Measurements from ENCODE around the gene PAX5. TPM values are rescaled to one million over a fixed set of nuclear protein-coding genes. Genes with fewer than 3 reads are reported as not detected.

The PAX5 gene
- total and polyA plus RNA-seq, 2 of the 13 experiments (the other 11 are each of a cell fraction or from before 2014, with no cell fraction given) = not detected

DNA sequence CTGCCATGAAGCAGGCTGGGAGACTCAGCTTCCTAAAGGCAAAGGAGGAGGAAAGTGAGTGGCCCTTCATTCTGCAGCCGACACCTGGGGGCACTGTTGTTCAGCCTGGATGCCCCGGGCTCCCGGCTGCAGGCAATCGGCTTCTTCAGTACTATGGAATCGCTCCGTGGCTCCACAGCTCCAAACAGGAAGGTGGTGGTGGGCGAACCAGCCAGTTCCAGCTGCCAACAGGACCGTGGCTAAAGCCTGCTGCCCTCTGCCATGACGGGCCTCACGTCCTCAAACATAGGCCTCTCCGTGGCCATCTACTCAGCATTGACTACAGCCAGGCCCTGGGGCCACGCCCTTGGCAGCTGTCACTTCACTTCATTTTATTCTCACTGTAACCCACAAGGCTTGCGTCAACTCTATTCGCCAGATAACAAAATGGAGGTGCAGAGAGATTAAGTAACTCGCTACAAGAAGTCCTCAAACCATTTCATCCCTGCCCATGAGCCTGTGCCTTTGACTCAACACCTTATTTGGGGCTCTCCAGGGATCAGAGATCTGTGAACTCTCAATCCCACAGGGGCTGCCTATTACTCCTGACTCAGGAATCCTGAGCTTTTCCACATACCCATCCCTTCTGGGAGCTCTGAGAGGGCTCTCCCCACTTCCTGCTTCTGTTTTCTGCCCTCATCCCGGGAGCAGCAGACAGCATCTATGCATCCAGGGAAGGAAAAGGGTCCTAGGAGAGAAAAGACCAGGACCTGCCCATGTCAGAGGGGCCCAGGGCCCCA, 38.0 kb downstream of the PAX5 start:
- ChIA-PET CTCF (ENCODE audit: low intra/inter-chr PET ratio, low total read pairs) (interaction anchor here (1.2 to 2.0 kb wide), 3 partner anchors 13 to 415 kb away, joined by 3 to 6 read pairs (median 5); no protein-coding TSS in a partner anchor), POLR2A (no interaction called here)
- WGBS (ENCODE audit: low lambda C conversion rate) = 2% methylated on average over 10 of the region's 16 CpGs
- peak overlapping the region in 2 of 3 experiments; percentile 22 to 65; a peak in 3 of 6 replicates for H3K4me3 ChIP-seq (replicated peaks in 1 of 3; ENCODE audit: insufficient read depth in 1 of 3, low read depth in 2 of 3, low read length in 3 of 3)
- intact Hi-C loops (cut with micrococcal nuclease; ENCODE audit: unreplicated experiment) (loop anchor here (1.0 to 5.0 kb wide), 4 partner anchors 266 to 416 kb away; no protein-coding TSS in a partner anchor), in situ Hi-C loops (cut with HindIII; ENCODE audit: extremely low pct_ligation_motif_present, low pct_unique_long_range_greater_than_20kb) (loop anchor here (5.0 to 10.0 kb wide), 2 partner anchors 269 to 391 kb away; no protein-coding TSS in a partner anchor)
- H3K4me2 ChIP-seq (ENCODE audit: low read depth, low read length) = peak overlapping the region; percentile 96
- no peak overlapping the region for H2AFZ ChIP-seq (ENCODE audit: low read length)
- H3K27ac ChIP-seq (ENCODE audit: extremely low read length, insufficient read depth, low read length) = no peak overlapping the region
- FAIRE-seq = peak; percentile 44
- H3K9ac ChIP-seq (ENCODE audit: insufficient read depth, low read depth, low read length) = no peak overlapping the region
- H3K36me3 ChIP-seq (replicated peaks in 1 of 2; ENCODE audit: control insufficient read depth in 1 of 2, insufficient read depth in 2 of 2, low read length in 2 of 2) = no peaks in the 10 kb centered on the region
- no peaks in the 10 kb centered on the region for H3K79me2 ChIP-seq (ENCODE audit: insufficient read depth, low read length)
- no TSS peak for BruUV-seq (replicated peaks)
- no peaks in the 10 kb centered on the region for H4K20me1 ChIP-seq (ENCODE audit: insufficient read depth, low read length)
- ATAC-seq = peak; percentile 94
- H3K9me3 ChIP-seq (ENCODE audit: low read length) = peaks cover 7% of the 10 kb centered on the region
- H3K27me3 ChIP-seq (ENCODE audit: control insufficient read depth in 1 of 2, insufficient read depth in 2 of 2, low read length in 2 of 2) = peaks cover 0 to 35% of the 10 kb centered on the region in 2 experiments; a peak in 3 of 5 replicates
- peak; percentile 45 for DNase-seq (ENCODE audit: low spot score)
- H3K4me1 ChIP-seq (ENCODE audit: insufficient read depth, low read length) = 0 out of 2 replicates have a peak, but pooled peaks cover 5% of the 10 kb centered on the region
- no peak for TF ChIP-seq GTF2F1 (IDR thresholded peaks at IDR 0.05; ENCODE audit: low read length)
- TF ChIP-seq, protein P1, sequence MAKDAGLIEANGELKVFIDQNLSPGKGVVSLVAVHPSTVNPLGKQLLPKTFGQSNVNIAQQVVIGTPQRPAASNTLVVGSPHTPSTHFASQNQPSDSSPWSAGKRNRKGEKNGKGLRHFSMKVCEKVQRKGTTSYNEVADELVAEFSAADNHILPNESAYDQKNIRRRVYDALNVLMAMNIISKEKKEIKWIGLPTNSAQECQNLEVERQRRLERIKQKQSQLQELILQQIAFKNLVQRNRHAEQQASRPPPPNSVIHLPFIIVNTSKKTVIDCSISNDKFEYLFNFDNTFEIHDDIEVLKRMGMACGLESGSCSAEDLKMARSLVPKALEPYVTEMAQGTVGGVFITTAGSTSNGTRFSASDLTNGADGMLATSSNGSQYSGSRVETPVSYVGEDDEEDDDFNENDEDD (CRISPR knock-in tag; IDR thresholded peaks at IDR 0.05; ENCODE audit: borderline replicate concordance) = no peak
- peak; percentile 37; the same call in 1 of the 2 replicates for TF ChIP-seq ZNF292 (CRISPR knock-in tag; IDR thresholded peaks at IDR 0.05; ENCODE audit: borderline replicate concordance, low read depth)
- TF ChIP-seq, protein P2, sequence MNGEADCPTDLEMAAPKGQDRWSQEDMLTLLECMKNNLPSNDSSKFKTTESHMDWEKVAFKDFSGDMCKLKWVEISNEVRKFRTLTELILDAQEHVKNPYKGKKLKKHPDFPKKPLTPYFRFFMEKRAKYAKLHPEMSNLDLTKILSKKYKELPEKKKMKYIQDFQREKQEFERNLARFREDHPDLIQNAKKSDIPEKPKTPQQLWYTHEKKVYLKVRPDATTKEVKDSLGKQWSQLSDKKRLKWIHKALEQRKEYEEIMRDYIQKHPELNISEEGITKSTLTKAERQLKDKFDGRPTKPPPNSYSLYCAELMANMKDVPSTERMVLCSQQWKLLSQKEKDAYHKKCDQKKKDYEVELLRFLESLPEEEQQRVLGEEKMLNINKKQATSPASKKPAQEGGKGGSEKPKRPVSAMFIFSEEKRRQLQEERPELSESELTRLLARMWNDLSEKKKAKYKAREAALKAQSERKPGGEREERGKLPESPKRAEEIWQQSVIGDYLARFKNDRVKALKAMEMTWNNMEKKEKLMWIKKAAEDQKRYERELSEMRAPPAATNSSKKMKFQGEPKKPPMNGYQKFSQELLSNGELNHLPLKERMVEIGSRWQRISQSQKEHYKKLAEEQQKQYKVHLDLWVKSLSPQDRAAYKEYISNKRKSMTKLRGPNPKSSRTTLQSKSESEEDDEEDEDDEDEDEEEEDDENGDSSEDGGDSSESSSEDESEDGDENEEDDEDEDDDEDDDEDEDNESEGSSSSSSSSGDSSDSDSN (CRISPR knock-in tag; IDR thresholded peaks at IDR 0.05) = 0 out of 2 replicates have a peak, but pooled peaks have one; percentile 21
- peak; percentile 23; the same call in 1 of the 2 replicates for TF ChIP-seq CCDC6 (CRISPR knock-in tag; IDR thresholded peaks at IDR 0.05)
- TF ChIP-seq ZNF350 (CRISPR knock-in tag; IDR thresholded peaks at IDR 0.05; ENCODE audit: borderline replicate concordance, low read depth) = no peak; the same call in 1 of the 2 replicates
- no peak for TF ChIP-seq ZNF451 (CRISPR knock-in tag; IDR thresholded peaks at IDR 0.05)
- TF ChIP-seq, protein P3, sequence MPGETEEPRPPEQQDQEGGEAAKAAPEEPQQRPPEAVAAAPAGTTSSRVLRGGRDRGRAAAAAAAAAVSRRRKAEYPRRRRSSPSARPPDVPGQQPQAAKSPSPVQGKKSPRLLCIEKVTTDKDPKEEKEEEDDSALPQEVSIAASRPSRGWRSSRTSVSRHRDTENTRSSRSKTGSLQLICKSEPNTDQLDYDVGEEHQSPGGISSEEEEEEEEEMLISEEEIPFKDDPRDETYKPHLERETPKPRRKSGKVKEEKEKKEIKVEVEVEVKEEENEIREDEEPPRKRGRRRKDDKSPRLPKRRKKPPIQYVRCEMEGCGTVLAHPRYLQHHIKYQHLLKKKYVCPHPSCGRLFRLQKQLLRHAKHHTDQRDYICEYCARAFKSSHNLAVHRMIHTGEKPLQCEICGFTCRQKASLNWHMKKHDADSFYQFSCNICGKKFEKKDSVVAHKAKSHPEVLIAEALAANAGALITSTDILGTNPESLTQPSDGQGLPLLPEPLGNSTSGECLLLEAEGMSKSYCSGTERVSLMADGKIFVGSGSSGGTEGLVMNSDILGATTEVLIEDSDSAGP (CRISPR knock-in tag; IDR thresholded peaks at IDR 0.05; ENCODE audit: borderline replicate concordance) = peak; percentile 47; the same call in 1 of the 2 replicates
- TF ChIP-seq, protein P4, sequence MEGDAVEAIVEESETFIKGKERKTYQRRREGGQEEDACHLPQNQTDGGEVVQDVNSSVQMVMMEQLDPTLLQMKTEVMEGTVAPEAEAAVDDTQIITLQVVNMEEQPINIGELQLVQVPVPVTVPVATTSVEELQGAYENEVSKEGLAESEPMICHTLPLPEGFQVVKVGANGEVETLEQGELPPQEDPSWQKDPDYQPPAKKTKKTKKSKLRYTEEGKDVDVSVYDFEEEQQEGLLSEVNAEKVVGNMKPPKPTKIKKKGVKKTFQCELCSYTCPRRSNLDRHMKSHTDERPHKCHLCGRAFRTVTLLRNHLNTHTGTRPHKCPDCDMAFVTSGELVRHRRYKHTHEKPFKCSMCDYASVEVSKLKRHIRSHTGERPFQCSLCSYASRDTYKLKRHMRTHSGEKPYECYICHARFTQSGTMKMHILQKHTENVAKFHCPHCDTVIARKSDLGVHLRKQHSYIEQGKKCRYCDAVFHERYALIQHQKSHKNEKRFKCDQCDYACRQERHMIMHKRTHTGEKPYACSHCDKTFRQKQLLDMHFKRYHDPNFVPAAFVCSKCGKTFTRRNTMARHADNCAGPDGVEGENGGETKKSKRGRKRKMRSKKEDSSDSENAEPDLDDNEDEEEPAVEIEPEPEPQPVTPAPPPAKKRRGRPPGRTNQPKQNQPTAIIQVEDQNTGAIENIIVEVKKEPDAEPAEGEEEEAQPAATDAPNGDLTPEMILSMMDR (CRISPR knock-in tag; IDR thresholded peaks at IDR 0.05) = peak; percentile 89
- TF ChIP-seq ZNF510 (CRISPR knock-in tag; IDR thresholded peaks at IDR 0.05; ENCODE audit: low read depth) = no peak
- TF ChIP-seq KDM5B (CRISPR knock-in tag; IDR thresholded peaks at IDR 0.05; ENCODE audit: borderline replicate concordance) = peak; percentile 48; the same call in 1 of the 2 replicates
- 0 out of 2 replicates have a peak, but pooled peaks have one; percentile 14 for TF ChIP-seq MEIS2 (CRISPR knock-in tag; IDR thresholded peaks at IDR 0.05)
- TF ChIP-seq ARHGAP35 (CRISPR knock-in tag; IDR thresholded peaks at IDR 0.05; ENCODE audit: borderline replicate concordance) = 0 out of 2 replicates have a peak, but pooled peaks have one; percentile 40
- peak; percentile 28; the same call in 1 of the 2 replicates for TF ChIP-seq SPEN (CRISPR knock-in tag; IDR thresholded peaks at IDR 0.05; ENCODE audit: low read depth)
- 0 out of 2 replicates have a peak, but pooled peaks have one; percentile 10 for TF ChIP-seq ELF1 (CRISPR knock-in tag; IDR thresholded peaks at IDR 0.05)

Data from HepG2 (cell line).